ENCODE results near the gene NPDC1.

NPDC1 gene

GRCh38 chr9:137055385-137056364, 9.7 kb upstream of the NPDC1 start:
- DNase-seq = no peak

GRCh38 chr9:137054932-137055384, 9.0 kb upstream of the NPDC1 start:
- no peak for DNase-seq

GRCh38 chr9:137053944-137054931, 8.3 kb upstream of the NPDC1 start, which contains the start of gene ENTPD2:
Gene ENTPD2 (minus strand): TSS chr9:137054061. CDS start chr9:137053997, 64 bp downstream.
- peak in 1 of 2 donors; percentile 60 for DNase-seq

GRCh38 chr9:137052998-137053943, 7.3 kb upstream of the NPDC1 start:
- DNase-seq = no peak

GRCh38 chr9:137052293-137052692, 6.3 kb upstream of the NPDC1 start:
- DNase-seq = no peak

GRCh38 chr9:137051145-137051724, 5.3 kb upstream of the NPDC1 start:
- DNase-seq = no peak

- DNase-seq = no peak
Observed at GRCh38 chr9:137050570-137050969, 4.6 kb upstream of the NPDC1 start.

- peak; percentile 34 to 66 for DNase-seq
Observed at GRCh38 chr9:137049544-137050449, 3.8 kb upstream of the NPDC1 start.

GRCh38 chr9:137048655-137049543, 2.9 kb upstream of the NPDC1 start:
- DNase-seq = no peak

GRCh38 chr9:137045294-137046087, 486 bp downstream of the NPDC1 start:
- peak in 1 of 2 donors; percentile 35 for DNase-seq

GRCh38 chr9:137044502-137045177, 1.3 kb downstream of the NPDC1 start:
- DNase-seq = no peak

- DNase-seq = no peak
Observed at GRCh38 chr9:137044037-137044436, 1.9 kb downstream of the NPDC1 start.

GRCh38 chr9:137042751-137043727, 2.9 kb downstream of the NPDC1 start:
- DNase-seq = no peak

GRCh38 chr9:137041124-137041523, 4.9 kb downstream of the NPDC1 start:
- no peak for DNase-seq

GRCh38 chr9:137040568-137040967, 5.4 kb downstream of the NPDC1 start:
- DNase-seq = no peak

- no peak for DNase-seq
Observed at GRCh38 chr9:137039611-137040366, 6.2 kb downstream of the NPDC1 start.
